LNCAP (cell line): ENCODE data around the gene TRMT10A.

ENCODE experiments used
- CTCF ChIP-seq: fragments of 450-650 bp; IDR thresholded peaks from 2 replicates; pipeline ENCODE4 v1.5.1; 2017; ENCODE audit warnings: mild to moderate bottlenecking

TRMT10A gene

GRCh38 chr4:99593781-99594641, 30.2 kb upstream of the TRMT10A start:
- TF ChIP-seq CTCF: no peak

GRCh38 chr4:99591757-99592156, 27.9 kb upstream of the TRMT10A start:
- TF ChIP-seq CTCF: no peak

GRCh38 chr4:99587803-99588202, 24.0 kb upstream of the TRMT10A start:
- TF ChIP-seq CTCF: no peak

- TF ChIP-seq CTCF: no peak
These were observed 23.5 kb upstream of the TRMT10A start for GRCh38 chr4:99587309-99587708.

- TF ChIP-seq CTCF: no peak
These were observed 23.0 kb upstream of the TRMT10A start for GRCh38 chr4:99586797-99587196.

- TF ChIP-seq CTCF: no peak
These were observed 22.5 kb upstream of the TRMT10A start for GRCh38 chr4:99586322-99586721.

GRCh38 chr4:99585516-99585915, 21.7 kb upstream of the TRMT10A start:
- no peak for TF ChIP-seq CTCF
